K562 (cell line): Measurements from ENCODE around the gene FAM98C. TPM values are rescaled to one million over a fixed set of nuclear protein-coding genes. Genes with fewer than 3 reads are reported as not detected.

Experiments used
- ETV1 ChIP-seq: fragments of 450-650 bp; conservative IDR thresholded peaks from 2 replicates; pipeline ENCODE4 v1.6.1; 2016; ENCODE audit warnings: missing genetic modification characterization, control low read depth, low read depth, missing compliant biosample characterization
- FOXK2 ChIP-seq, 2 experiments: fragments of 450-650 bp; IDR thresholded peaks in 1 of 2; conservative IDR thresholded peaks in 1 of 2; 2 replicates each; pipeline ENCODE4 v1.6.1; 2016; ENCODE audit warnings: low read depth in 2 of 2, mild to moderate bottlenecking in 1 of 2
- GATAD2B ChIP-seq: fragments of 450-650 bp; IDR thresholded peaks from 2 replicates; pipeline ENCODE4 v1.6.1; 2017; ENCODE audit warnings: mild to moderate bottlenecking, borderline replicate concordance
- GTF2F1 ChIP-seq: IDR thresholded peaks from 2 replicates; pipeline ENCODE4 v1.6.1; 2011; ENCODE audit warnings: low read depth, low read length, improper control_type of control experiment
- MAFG ChIP-seq: fragments of 450-650 bp; conservative IDR thresholded peaks from 2 replicates; pipeline ENCODE4 v1.6.1; 2016; ENCODE audit warnings: missing genetic modification characterization, missing compliant biosample characterization
- MAX ChIP-seq: sonication (generic); formaldehyde crosslinking; IDR thresholded peaks from 2 replicates; pipeline ENCODE4 v1.9.0; 2022; ENCODE audit warnings: mild to moderate bottlenecking, missing genetic modification reagents
- MLLT1 ChIP-seq, 2 experiments: fragments of 450-650 bp; IDR thresholded peaks; 2 replicates each; pipeline ENCODE4 v1.6.1; 2016
- RHOXF2B ChIP-seq: fragments of 250-450 bp; sonication (Bioruptor Pico); conservative IDR thresholded peaks from 2 replicates; pipeline ENCODE4 v1.5.1; 2021
- SIRT6 ChIP-seq: IDR thresholded peaks from one replicate; pipeline ENCODE4 v1.6.1; 2012; ENCODE audit warnings: low read depth, mild to moderate bottlenecking, control low read depth, inconsistent platforms, low read length, moderate library complexity
- SLC30A9 ChIP-seq: fragments of 250-450 bp; sonication (Bioruptor Pico); IDR thresholded peaks from 2 replicates; pipeline ENCODE4 v1.8.0; 2022; ENCODE audit warnings: mild to moderate bottlenecking, moderate library complexity
- SMARCA5 ChIP-seq: fragments of 450-650 bp; IDR thresholded peaks from 2 replicates; pipeline ENCODE4 v1.6.1; 2016
- SP1 ChIP-seq: sonication (generic); formaldehyde crosslinking; IDR thresholded peaks from 2 replicates; pipeline ENCODE4 v1.8.1; 2022; ENCODE audit warnings: mild to moderate bottlenecking, missing genetic modification reagents
- ZBTB9 ChIP-seq: fragments of 450-650 bp; formaldehyde crosslinking; IDR thresholded peaks from 2 replicates; pipeline ENCODE4 v1.4.0; 2020; ENCODE audit warnings: mild to moderate bottlenecking, moderate library complexity
- ZNF143 ChIP-seq: sonication (generic); formaldehyde crosslinking; IDR thresholded peaks from 2 replicates; pipeline ENCODE4 v1.9.0; 2022; ENCODE audit warnings: mild to moderate bottlenecking, missing genetic modification reagents
- ZNF280B ChIP-seq: fragments of 250-450 bp; sonication (Bioruptor Pico); IDR thresholded peaks from 2 replicates; pipeline ENCODE4 v1.5.1; 2021; ENCODE audit warnings: mild to moderate bottlenecking
- ZNF583 ChIP-seq: fragments of 250-450 bp; sonication (Bioruptor Pico); IDR thresholded peaks from 2 replicates; pipeline ENCODE4 v1.4.0; 2020
- ZNF699 ChIP-seq: fragments of 250-450 bp; sonication (Bioruptor Pico); IDR thresholded peaks from 2 replicates; pipeline ENCODE4 v1.8.0; 2021; ENCODE audit warnings: mild to moderate bottlenecking, moderate library complexity; ENCODE audit not compliant: insufficient replicate concordance
- ZNF766 ChIP-seq: fragments of 200-800 bp; sonication (Bioruptor generic); conservative IDR thresholded peaks from 2 replicates; pipeline ENCODE4 v1.6.1; 2016; ENCODE audit warnings: missing genetic modification characterization, missing compliant biosample characterization
- ZNF780A ChIP-seq: fragments of 250-450 bp; sonication (Bioruptor Pico); IDR thresholded peaks from 2 replicates; pipeline ENCODE4 v1.5.0; 2021; ENCODE audit warnings: mild to moderate bottlenecking
- polyA plus RNA-seq, 8 experiments: library from polyadenylated mRNA; depleted of rRNA in 4 of 8; stranded (reverse) in 5 of 8; unstranded in 3 of 8; fragments of >200 nt; fragmentation: Nextera tagmentation in 2 of 8; fragmentation: Illumina TruSeq in 1 of 8; extraction: Ambion mirVana in 2 of 8; extraction: Trizol in 1 of 8; gene quantifications; 2 replicates each; pipeline versions ENCODE4 v1.2.1 to v1.2.3, GENCODE V29; 2011 to 2014; ENCODE audit warnings: inconsistent platforms in 1 of 8, missing spikeins in 1 of 8
- total RNA-seq, 7 experiments: library from RNA; depleted of rRNA in 6 of 7; stranded (reverse); fragments of >200 nt in 6 of 7; fragmentation: Illumina TruSeq in 2 of 7; extraction: Trizol in 2 of 7; gene quantifications; 2 replicates each; pipeline versions ENCODE4 v1.2.1 to v1.2.3, GENCODE V29; 2011 to 2021; ENCODE audit warnings: low replicate concordance in 1 of 7
- TF ChIP-seq, protein P1 (sequence below): fragments of 450-650 bp; IDR thresholded peaks from 2 replicates; pipeline ENCODE4 v1.6.1; 2016
- TF ChIP-seq, protein P2 (sequence below): sonication (generic); formaldehyde crosslinking; IDR thresholded peaks from 2 replicates; pipeline ENCODE4 v1.8.1; 2022; ENCODE audit warnings: missing genetic modification reagents

Gene FAM98C
- total and polyA plus RNA-seq, 9 of the 15 experiments (the other 6 are each of a cell fraction or from before 2014, with no cell fraction given), result 1.7 to 43.8 (median 13.7) TPM

DNA sequence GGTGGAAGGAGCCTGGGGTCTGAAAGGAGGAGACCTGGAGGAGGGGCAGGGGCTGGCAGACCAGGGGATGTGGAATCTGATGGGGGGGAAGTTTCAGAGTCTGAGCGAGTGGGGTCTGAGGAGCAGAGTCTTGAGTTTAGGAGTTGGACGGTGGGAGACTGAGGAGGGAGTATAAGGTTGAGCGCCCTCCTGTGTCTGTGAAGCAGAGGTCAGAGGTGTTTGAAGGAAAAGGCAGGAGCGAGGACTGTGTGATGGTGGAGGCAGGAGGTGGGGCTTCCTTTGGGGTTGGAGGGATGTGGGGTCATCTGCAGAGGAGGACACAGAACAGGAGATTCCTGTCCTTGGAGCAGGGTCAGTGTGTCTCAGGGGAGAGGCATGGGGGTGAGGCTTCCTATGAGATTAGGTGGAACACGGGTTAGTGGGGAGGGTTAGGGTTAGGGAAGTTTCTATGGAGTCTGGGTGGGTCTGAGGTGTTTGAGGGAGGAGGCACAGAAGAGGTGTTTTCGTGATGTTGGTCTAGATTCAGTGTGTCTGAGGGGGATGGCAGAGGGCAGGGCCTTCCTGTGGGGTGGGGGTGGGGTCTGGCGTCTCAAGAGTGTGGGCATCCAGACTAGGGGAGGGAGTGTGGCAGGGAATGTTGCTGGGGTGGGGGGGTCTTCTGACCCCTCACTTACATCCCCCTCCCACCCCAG lies 38.9 kb downstream of the FAM98C start (continued):
- TF ChIP-seq, protein P1, sequence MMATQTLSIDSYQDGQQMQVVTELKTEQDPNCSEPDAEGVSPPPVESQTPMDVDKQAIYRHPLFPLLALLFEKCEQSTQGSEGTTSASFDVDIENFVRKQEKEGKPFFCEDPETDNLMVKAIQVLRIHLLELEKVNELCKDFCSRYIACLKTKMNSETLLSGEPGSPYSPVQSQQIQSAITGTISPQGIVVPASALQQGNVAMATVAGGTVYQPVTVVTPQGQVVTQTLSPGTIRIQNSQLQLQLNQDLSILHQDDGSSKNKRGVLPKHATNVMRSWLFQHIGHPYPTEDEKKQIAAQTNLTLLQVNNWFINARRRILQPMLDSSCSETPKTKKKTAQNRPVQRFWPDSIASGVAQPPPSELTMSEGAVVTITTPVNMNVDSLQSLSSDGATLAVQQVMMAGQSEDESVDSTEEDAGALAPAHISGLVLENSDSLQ, result no peak
- 0 out of 4 replicates have a peak, but pooled peaks of 1 of the 2 experiments have one; percentile 52 for TF ChIP-seq MLLT1 (IDR thresholded peaks at IDR 0.05)
- no peak for TF ChIP-seq RHOXF2B
- no peak for TF ChIP-seq ZNF583
- TF ChIP-seq ZNF280B, result no peak
- no peak for TF ChIP-seq ZBTB9
- TF ChIP-seq, protein P2, sequence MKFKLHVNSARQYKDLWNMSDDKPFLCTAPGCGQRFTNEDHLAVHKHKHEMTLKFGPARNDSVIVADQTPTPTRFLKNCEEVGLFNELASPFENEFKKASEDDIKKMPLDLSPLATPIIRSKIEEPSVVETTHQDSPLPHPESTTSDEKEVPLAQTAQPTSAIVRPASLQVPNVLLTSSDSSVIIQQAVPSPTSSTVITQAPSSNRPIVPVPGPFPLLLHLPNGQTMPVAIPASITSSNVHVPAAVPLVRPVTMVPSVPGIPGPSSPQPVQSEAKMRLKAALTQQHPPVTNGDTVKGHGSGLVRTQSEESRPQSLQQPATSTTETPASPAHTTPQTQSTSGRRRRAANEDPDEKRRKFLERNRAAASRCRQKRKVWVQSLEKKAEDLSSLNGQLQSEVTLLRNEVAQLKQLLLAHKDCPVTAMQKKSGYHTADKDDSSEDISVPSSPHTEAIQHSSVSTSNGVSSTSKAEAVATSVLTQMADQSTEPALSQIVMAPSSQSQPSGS (CRISPR knock-in tag), result no peak
- TF ChIP-seq FOXK2 (conservative IDR thresholded peaks at IDR 0.05 in 1 of 2, IDR thresholded peaks at IDR 0.05 in 1 of 2; ENCODE audit: low read depth in 2 of 2), result 0 out of 4 replicates have a peak, but pooled peaks of 1 of the 2 experiments have one; percentile 26
- no peak for TF ChIP-seq GATAD2B
- TF ChIP-seq SMARCA5, result peak; percentile 59; the same call in 1 of the 2 replicates
- no peak for TF ChIP-seq MAFG (tag)
- no peak for TF ChIP-seq MAX (CRISPR knock-in tag)
- no peak for TF ChIP-seq ZNF780A
- TF ChIP-seq ZNF143 (CRISPR knock-in tag), result no peak
- no peak for TF ChIP-seq GTF2F1
- no peak for TF ChIP-seq SIRT6
- no peak for TF ChIP-seq SLC30A9
- TF ChIP-seq SP1 (CRISPR knock-in tag), result 0 out of 2 replicates have a peak, but pooled peaks have one; percentile 41
- no peak for TF ChIP-seq ZNF699 (CRISPR knock-in tag)
- no peak for TF ChIP-seq ZNF766 (CRISPR knock-in tag)
- no peak for TF ChIP-seq ETV1 (tag)
